ENCODE measurements around the gene KIF23.

KIF23 gene

GRCh38 chr15:69422336-69422895 is 8.3 kb downstream of the KIF23 start:
- no peak overlapping the region for H3K9ac ChIP-seq (ENCODE audit: low read length)
- H3K9me2 ChIP-seq (replicated peaks; ENCODE audit: insufficient read depth, low read length), result no peaks in the 10 kb centered on the region
- no peaks in the 10 kb centered on the region for H3K27me3 ChIP-seq (ENCODE audit: low read length)
- H4K20me1 ChIP-seq (ENCODE audit: low read depth, low read length), result no peaks in the 10 kb centered on the region
- H3K4me2 ChIP-seq (ENCODE audit: low read depth, low read length, poor library complexity, severe bottlenecking), result no peak overlapping the region
- H3K9me3 ChIP-seq (ENCODE audit: insufficient read depth, low read length), result no peaks in the 10 kb centered on the region
- no peak overlapping the region for H3K27ac ChIP-seq (ENCODE audit: low read depth, low read length)
- peaks cover 33% of the 10 kb centered on the region for H3K79me2 ChIP-seq (ENCODE audit: insufficient read depth, low read length)
- no peaks in the 10 kb centered on the region for H3F3A ChIP-seq (ENCODE audit: insufficient read depth)
- H2AFZ ChIP-seq (ENCODE audit: low read depth, low read length, severe bottlenecking), result no peak overlapping the region
- peaks cover 78% of the 10 kb centered on the region for H3K36me3 ChIP-seq (ENCODE audit: low read length)
- no peak for TF ChIP-seq EZH2phosphoT487 (conservative IDR thresholded peaks at IDR 0.05; ENCODE audit: low read length)
- TF ChIP-seq CTCF (IDR thresholded peaks at IDR 0.05; ENCODE audit: insufficient read depth, low read length, poor library complexity, severe bottlenecking), result no peak
- no peak overlapping the region for H3K4me3 ChIP-seq (ENCODE audit: insufficient read depth, low read length, poor library complexity, severe bottlenecking)

- Histone ChIP-seq H3K79me2 (ENCODE audit: insufficient read depth, low read length) (peaks cover 20% of the 10 kb centered on the region), H3F3A (ENCODE audit: insufficient read depth) (no peaks in the 10 kb centered on the region), H3K9me3 (ENCODE audit: insufficient read depth, low read length) (no peaks in the 10 kb centered on the region), H3K9ac (ENCODE audit: low read length) (no peak overlapping the region), H3K9me2 (replicated peaks; ENCODE audit: insufficient read depth, low read length) (no peaks in the 10 kb centered on the region), H3K4me2 (ENCODE audit: low read depth, low read length, poor library complexity, severe bottlenecking) (no peak overlapping the region), H4K20me1 (ENCODE audit: low read depth, low read length) (no peaks in the 10 kb centered on the region), H2AFZ (ENCODE audit: low read depth, low read length, severe bottlenecking) (no peak overlapping the region), H3K27ac (ENCODE audit: low read depth, low read length) (no peak overlapping the region), H3K36me3 (ENCODE audit: low read length) (peaks cover 70% of the 10 kb centered on the region), H3K4me3 (ENCODE audit: insufficient read depth, low read length, poor library complexity, severe bottlenecking) (no peak overlapping the region), H3K27me3 (ENCODE audit: low read length) (no peaks in the 10 kb centered on the region)
- TF ChIP-seq EZH2phosphoT487 (conservative IDR thresholded peaks at IDR 0.05; ENCODE audit: low read length), result no peak
- no peak for TF ChIP-seq CTCF (IDR thresholded peaks at IDR 0.05; ENCODE audit: insufficient read depth, low read length, poor library complexity, severe bottlenecking)
These were observed 9.9 kb downstream of the KIF23 start for GRCh38 chr15:69424001-69424400.

GRCh38 chr15:69424748-69425413 is 10.7 kb downstream of the KIF23 start:
- peaks cover 73% of the 10 kb centered on the region for H3K36me3 ChIP-seq (ENCODE audit: low read length)
- no peaks in the 10 kb centered on the region for H4K20me1 ChIP-seq (ENCODE audit: low read depth, low read length)
- H3K4me2 ChIP-seq (ENCODE audit: low read depth, low read length, poor library complexity, severe bottlenecking), result no peak overlapping the region
- no peaks in the 10 kb centered on the region for H3K9me3 ChIP-seq (ENCODE audit: insufficient read depth, low read length)
- no peak overlapping the region for H2AFZ ChIP-seq (ENCODE audit: low read depth, low read length, severe bottlenecking)
- H3K4me3 ChIP-seq (ENCODE audit: insufficient read depth, low read length, poor library complexity, severe bottlenecking), result no peak overlapping the region
- no peaks in the 10 kb centered on the region for H3K9me2 ChIP-seq (replicated peaks; ENCODE audit: insufficient read depth, low read length)
- no peaks in the 10 kb centered on the region for H3K27me3 ChIP-seq (ENCODE audit: low read length)
- TF ChIP-seq CTCF (IDR thresholded peaks at IDR 0.05; ENCODE audit: insufficient read depth, low read length, poor library complexity, severe bottlenecking) (no peak), EZH2phosphoT487 (conservative IDR thresholded peaks at IDR 0.05; ENCODE audit: low read length) (no peak)
- no peak overlapping the region for H3K27ac ChIP-seq (ENCODE audit: low read depth, low read length)
- no peak overlapping the region for H3K9ac ChIP-seq (ENCODE audit: low read length)
- H3K79me2 ChIP-seq (ENCODE audit: insufficient read depth, low read length), result peaks cover 20% of the 10 kb centered on the region
- H3F3A ChIP-seq (ENCODE audit: insufficient read depth), result no peaks in the 10 kb centered on the region

Measured in SU-DHL-6 (cell line).